Measurements from ENCODE around the gene ZNRF2.
"Not testable (repeated sequence)": the region's sequence is repeated elsewhere in the genome, so short reads cannot be mapped to it uniquely, and the experiment has no call there.

The ZNRF2 gene

DNA sequence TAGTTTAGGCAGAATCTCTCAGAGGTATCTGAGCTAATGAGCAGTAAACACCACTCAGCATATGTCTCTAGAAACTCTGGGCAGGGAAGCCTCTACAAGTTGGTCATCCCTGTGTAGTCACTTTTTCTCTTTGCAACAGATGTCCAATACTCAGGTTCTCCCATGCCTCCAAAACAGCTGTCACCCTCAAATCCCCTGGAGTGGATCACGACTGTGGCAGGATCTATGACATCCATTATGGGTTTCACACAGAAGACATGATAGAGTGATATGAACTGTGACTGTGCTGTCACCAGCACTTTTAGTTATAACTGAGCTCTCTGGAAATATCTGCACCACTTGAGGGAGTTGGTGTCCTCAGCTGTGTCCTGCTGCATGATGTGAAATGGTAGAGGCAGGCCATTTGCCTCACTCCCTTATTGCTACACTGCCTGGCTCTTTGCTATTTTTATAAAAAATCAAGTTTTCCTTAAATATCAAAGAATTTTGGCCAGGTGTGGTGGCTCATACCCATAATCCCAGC is 24.1 kb upstream of the ZNRF2 start:
- DNase-seq (ENCODE audit: low read depth in 2 of 2), result no peak

DNA sequence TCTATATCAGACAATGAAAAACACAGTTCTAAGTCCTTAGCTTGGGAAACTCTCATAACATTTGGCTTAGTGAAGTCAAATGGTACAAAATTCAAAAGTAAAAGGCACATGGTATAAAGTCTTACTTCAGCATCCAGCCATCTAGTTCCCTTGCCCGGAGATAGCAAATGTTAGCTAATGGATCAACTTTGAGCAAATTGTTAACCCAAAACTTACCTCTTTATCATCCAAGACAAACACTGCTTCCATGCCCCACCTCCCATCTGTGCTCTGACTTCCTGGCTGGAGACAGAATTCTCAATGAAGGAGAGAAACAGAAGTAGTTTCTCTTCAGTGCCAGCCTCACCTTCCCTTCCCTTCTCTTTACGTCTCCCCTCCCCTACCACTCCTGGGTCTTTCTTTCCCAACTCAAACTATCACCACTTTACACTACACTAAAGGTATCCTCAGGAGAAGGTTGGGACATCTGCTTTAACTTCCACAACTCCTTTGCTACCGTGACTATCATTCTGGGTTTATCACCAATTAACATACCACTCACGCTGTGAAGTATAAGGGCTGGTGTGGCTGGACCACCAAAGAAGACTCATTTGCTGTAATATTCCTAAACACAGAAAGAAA is 21.2 kb upstream of the ZNRF2 start:
- DNase-seq (ENCODE audit: low read depth in 2 of 2), result no peak

DNA sequence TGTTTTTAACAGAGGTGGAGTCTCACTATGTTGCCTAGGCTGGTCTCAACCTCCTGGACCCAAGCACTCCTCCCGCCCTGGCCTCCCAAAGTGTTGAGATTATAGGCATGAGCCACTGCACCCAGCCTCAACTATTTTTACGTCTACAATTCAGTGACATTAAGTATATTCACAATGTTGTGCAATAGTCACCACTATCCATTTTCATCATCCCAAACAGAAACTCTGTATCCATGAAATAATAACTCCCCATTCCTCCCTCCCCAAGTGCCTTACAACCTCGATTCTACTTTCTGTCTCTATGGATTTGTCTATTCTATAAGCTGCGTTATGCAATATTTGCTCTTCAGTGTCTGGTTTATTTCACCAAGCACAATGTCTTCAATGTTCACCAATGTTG is 20.3 kb upstream of the ZNRF2 start:
- DNase-seq (ENCODE audit: low read depth in 2 of 2), result no peak

DNA sequence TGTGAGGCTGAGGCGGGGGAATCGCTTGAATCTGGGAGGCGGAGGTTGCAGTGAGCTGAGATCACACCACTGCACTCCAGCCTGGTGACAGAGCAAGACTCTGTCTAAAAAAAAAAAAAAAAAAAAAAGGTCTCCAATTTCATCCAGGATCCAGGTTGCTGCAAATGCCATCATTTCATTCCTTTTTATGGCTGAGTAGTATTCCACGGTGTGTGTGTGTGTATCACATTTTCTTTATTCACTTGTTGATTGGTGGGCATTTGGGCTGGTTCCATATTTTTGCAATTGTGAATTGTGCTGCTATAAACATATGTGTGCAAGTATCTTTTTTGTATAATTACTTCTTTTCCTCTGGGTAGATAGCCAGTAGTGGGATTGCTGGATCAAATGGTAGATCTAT is 19.2 kb upstream of the ZNRF2 start:
- DNase-seq (ENCODE audit: low read depth in 2 of 2), result not testable (repeated sequence)

DNA sequence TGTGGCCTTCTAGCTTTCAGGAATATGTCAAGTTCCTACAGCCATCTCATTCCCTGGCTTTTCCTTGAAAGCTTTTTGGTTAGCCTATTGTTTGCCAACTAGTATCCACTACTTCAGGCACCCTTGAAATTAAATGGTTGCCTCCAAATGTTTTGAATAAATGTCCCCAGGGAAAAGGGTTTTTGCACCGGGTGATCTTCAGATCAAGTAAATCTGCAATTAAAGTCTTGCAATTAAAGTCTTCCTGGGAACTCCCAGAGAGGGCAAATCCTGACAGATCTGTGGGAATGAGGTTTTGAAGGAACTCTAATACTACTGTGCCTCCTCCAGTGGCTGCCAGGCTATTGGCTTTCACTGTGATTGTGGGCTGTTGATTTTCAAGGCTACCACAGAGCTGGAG is 17.7 kb upstream of the ZNRF2 start:
- no peak for DNase-seq (ENCODE audit: low read depth in 2 of 2)

DNA sequence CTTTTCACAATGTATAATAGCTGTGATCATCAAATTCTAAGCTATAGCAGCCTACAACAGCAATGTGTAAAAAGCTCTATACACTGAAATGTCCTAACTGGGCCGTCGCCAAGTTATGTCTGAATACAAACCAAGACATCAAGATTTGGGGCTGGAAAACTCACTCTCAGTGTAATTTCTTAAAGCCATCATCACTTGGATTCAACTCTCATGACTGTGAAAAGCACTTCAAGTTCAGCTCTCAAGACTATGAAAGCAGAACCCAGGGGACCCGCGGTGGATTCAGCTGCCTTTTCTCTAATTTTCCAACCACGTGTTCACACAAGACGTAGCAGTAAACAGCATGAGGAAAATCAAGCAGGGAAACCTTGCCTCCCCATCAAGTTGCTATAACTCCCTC is 15.8 kb upstream of the ZNRF2 start:
- no peak for DNase-seq (ENCODE audit: low read depth in 2 of 2)

DNA sequence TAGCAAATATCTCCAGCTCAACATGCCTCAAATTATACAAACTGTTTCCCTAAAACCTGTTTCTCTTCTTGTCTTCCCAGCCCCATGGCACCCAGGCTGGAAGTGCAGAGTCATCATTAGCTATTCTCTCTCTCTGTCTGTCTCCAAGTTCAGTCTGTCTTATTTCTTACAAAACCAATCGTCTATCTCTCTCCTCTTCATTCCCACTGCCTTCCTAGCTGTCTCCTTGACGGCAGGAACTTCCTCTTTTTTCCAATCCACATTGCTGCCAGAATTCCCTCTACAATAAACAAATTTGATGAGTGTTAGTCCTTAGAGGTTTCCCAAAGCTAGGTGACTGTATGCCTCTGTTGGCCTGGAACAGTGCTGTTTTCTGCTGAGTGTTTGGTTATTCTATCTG is 14.9 kb upstream of the ZNRF2 start:
- DNase-seq (ENCODE audit: low read depth in 2 of 2), result no peak

DNA sequence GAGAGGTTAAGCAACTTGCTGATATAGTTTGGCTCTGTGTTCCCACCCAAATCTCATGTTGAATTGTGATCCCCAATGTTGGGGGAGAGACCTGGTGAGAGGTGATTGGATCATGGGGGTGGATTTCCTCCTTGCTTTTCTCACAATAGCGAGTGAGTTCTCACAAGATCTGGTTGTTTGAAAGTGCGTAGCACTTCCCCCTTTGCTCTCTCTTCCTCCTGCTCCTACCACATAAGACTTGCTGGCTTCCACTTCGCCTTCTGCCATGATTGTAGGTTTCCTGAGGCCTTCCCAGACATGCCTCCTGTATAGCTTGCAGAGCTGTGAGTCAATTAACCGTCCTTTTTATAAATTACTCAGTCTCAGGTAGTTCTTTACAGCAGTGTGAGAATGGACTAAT is 13.5 kb upstream of the ZNRF2 start:
- no peak for DNase-seq (ENCODE audit: low read depth in 2 of 2)

DNA sequence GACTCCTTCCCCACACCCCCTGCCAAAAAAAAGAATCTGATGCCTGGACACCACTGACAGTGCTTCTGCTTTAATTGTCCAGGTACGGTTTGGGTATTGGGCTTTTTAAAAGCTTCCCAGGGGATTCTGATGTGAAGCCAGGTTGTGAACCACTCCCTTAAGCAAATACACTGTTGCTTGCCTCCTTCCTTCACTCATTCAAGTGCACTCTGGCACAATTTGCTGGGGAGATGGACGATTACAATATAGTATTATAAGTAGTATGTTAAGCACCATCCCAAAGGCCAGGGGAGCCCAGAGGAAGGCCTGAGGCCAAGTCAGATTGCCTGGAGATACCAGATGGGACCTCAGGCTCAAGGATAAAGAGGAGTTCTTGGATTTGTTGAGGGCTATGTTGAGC is 12.3 kb upstream of the ZNRF2 start:
- no peak for DNase-seq (ENCODE audit: low read depth in 2 of 2)

DNA sequence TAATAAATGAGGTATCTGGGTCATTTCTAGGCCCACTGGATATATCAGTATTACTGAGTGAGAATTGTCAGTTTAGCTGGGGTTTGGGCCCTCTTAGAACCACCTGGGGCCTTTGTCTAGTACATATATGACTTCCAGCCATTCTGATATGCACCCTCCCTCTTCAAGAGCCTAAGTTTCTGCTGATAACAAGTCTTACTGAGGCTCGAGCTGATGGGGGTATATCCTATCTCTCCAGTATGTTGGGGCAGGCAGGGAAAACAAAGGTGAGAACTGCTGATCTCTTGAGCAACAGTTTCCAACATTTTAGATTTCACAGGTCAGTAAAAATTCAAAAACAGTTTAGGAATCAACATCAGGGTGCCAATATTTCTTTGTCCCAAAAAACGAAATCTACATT is 10.8 kb upstream of the ZNRF2 start:
- no peak for DNase-seq (ENCODE audit: low read depth in 2 of 2)

DNA sequence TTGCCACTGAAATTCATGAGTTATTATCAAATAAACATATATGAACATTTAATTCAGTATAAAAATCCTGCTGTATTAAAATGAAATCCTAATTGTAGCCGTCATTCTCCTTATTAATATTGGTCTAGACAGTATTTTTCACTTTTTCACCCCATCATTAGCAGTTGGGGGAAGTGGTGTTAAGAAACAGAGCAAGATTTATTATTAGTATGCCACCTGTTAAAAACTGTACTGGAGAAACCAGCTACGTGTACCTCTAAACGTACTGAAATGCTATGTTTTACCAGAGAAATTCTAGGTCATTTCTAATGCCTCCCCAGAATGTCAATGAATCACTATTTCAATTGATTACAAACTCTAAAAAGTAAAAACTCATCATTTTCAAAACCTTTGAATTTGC is 9.8 kb upstream of the ZNRF2 start:
- no peak for DNase-seq (ENCODE audit: low read depth in 2 of 2)

DNA sequence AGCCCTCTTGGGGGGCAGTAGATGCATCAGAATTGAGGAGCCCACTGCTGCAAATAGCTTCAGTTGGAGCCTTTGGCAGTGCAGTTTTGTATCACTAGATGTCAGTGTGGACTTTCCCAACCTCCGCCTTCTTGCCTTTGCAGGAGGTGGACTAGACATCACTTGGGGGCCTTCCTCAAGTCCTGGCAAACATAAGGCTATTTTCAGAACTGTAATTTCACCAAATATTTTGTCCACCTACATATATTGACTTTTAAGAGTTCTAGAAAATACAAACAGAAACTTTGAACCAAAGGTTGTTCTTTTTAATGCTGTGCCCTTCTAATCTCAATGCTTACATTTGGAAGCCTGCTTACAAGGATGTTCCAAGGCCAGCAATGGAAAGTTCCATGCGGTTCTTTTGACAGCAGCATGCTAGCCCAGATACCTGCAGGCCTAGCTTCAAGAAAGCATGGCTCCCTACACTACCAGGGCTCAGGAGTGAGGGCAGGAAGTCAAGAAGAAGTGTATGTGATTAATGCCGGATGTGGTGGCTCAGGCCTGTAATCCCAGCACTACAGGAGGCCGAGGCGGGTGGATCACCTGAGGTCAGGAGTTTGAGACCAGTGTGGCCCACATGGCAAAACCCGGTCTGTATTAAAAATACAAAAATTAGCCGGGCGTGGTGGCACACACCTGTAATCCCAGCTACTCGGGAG is 8.0 kb upstream of the ZNRF2 start:
- DNase-seq (ENCODE audit: low read depth in 2 of 2), result peak; percentile 20 to 23

DNA sequence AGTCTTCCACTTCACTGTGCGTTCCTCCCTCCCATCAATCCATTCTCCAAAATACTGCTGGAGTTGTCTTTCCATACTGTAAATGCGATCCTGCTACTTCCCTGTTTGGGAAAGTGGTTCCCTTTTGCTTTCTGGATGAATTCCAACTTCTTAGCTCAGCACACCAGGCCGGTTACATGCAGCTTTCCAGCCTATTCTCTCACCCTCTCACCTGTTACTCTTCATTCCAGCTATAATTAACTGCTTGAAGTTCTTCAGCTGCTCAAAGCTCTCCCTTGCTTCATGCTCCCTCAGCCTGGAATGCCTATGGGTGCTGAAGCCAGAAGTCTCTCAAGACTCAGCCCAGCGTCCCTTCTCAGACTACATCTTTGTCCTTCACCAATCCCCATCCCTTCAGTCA is 6.0 kb upstream of the ZNRF2 start:
- DNase-seq (ENCODE audit: low read depth in 2 of 2), result no peak

DNA sequence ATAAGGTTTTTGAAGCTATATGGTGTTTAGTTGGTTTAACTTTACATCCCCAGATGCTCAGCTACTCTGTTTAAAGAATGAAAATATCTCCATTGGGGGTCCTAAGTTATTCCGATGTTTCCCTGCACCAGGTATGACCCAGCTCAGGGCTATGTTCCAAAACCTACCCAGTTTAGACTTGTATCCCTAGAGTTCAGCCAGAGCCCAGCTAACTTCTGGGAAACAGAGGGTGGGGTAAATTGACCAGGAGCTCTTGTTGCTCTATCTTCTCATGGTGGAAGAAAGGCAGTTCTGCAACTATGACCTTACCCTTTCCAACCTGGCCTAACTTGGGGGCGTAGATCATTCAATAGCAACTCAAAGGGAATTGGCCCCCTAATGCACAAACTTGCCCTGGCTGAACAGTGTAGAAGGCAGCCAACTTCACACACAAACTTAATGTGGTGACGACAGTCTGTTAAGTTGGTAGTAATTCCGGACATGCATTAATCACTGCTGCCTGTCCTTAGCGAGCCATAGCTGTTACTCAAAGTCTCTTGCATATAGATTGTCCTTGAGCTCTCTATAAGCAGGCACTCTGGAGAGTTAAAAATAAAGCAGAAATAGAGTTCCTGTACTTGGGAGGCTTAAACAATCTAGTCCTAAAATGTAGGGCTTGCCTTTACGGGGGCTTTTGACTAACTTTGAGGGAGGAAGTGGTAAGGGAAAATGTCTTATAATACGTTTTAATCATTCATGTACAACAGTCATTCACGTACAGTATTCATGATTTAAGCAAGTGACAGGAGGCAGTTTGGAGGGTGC is 5.3 kb upstream of the ZNRF2 start:
- DNase-seq (ENCODE audit: low read depth in 2 of 2), result no peak

DNA sequence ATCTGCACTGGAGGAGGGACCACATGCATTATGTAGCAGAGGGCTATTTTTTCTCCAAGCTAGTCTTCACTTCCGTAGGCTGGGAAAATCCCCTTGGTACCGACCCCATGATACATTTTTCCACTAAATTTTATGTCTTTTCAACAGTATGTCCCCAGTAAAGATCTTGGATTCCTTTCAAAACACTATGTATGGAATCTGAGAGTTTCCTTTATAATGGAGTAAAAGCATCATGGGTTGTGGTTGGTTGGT is 4.8 kb upstream of the ZNRF2 start:
- no peak for DNase-seq (ENCODE audit: low read depth in 2 of 2)

DNA sequence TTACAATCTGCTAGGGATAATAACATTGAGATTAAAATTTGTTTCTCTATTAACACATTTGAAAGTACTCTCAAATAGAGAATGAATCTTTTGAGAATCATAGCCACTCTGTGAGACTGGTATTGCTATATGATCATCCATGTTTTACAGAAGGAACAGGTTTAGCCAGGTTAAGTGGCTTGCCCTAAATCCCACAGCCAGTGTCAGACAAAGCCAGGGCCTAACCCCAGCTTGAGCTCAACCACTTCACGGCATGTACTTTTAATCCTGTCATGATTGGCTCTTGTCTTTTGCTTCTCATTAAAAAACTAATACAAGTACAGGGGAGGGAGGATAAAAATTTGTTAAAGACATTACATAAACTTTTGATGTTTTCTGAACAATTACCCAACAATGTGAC is 3.8 kb upstream of the ZNRF2 start:
- no peak for DNase-seq (ENCODE audit: low read depth in 2 of 2)

DNA sequence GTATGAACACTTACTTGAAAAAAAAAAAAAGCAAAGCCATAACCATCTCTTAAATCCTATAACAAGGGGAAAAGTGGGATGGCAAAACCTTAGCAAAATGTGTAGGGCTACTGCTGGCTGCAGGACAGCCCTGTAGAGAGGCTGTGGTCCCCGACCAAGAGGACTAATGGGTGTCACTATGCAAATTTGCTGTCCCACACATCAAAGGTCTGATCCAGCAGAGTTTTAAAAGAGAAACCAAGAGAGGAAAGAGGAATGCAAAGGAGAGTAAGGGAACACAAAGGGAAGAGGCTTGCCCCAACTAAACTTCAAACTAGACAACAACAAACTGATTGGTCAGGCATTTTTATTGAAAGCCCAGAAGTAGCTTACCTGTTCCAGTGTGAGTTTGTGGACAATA is 3.1 kb upstream of the ZNRF2 start:
- DNase-seq (ENCODE audit: low read depth in 2 of 2), result no peak

DNA sequence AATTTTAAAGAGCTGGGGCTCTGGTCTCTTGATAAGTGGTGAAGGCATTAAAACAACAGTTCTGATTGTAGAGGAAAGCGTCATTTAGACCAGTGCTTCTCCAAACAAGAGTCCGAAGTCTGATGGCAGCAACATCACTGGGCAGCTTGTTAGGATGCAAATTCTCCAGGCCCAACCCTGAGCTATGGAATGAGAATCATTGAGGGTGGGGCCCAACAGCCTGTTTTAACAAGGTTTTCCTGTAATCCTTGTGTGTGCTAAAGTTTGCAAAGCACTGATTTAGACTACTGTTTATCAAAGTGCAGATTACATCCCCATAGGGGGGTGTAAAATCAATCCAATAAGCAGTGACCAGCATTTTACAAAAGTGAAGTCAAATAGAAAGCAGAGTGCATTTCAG is 2.6 kb upstream of the ZNRF2 start:
- DNase-seq (ENCODE audit: low read depth in 2 of 2), result no peak

DNA sequence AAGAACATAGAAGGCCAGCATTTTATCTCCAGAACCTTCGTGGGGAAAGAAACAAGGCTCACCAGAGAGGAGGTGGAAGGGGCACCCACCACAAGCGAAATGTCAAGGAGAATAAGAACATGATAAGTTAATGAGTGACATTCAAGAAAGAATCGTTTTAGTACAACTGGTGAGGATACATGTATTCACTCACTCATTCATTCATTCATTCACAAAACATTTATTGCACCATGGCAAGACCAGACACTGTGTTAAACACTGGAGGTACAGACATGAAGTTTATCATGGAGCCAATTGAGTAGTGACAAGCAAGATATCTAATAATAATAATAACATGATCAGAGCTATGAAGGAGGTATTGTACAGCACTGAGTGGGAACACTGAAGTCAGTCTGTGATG is 1.7 kb upstream of the ZNRF2 start:
- DNase-seq (ENCODE audit: low read depth in 2 of 2), result no peak

DNA sequence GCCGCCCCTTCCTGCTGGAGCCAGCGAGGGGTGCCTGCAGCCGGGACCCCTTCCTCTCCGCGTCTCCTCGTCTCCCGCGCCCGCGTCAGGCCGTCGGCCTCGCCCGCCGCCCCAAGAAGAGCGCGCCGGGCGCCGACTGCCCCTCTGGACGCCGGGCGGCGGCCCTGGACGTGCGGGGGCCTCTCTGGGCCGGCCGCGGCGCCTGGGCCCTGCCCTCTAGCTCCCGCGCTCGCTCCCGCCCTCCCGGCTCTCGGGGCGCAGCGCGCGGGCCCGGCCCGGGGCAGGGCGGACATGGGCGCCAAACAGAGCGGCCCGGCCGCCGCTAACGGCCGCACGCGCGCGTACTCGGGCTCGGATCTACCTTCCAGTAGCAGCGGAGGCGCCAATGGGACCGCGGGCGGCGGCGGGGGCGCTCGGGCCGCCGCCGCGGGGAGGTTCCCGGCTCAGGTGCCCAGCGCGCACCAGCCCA is 704 bp downstream of the ZNRF2 start:
- no peak for DNase-seq (ENCODE audit: low read depth in 2 of 2)

DNA sequence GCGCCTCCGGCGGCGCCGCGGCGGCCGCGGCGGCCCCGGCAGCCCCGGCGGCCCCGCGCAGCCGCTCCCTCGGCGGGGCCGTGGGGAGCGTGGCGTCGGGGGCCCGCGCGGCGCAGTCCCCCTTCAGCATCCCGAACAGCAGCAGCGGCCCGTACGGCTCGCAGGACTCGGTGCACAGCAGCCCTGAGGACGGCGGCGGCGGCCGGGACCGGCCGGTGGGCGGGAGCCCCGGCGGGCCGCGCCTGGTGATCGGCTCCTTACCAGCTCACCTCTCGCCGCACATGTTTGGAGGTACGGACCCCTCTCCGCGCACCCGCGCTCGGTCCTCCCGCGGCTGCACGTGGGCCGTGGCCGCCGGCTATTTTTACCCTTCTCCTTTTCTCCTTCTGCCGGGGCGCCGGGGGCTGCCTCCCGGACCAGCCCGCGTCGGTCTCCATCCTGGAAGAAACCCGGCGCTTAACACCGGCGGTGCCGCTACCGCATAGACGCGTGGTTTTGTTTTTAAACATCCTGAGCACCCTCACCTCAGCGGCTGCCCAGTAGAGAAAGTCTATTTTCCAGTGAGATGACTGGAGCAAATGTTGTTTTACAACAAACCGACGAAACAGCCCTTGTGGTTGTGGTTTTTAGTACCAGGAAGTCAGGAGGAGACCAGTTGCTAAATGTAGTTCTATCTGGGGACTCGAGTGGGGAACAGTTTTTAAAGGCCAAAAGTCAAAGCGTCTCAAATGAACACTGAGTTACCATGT is 1.3 kb downstream of the ZNRF2 start:
- DNase-seq (ENCODE audit: low read depth in 2 of 2), result no peak

DNA sequence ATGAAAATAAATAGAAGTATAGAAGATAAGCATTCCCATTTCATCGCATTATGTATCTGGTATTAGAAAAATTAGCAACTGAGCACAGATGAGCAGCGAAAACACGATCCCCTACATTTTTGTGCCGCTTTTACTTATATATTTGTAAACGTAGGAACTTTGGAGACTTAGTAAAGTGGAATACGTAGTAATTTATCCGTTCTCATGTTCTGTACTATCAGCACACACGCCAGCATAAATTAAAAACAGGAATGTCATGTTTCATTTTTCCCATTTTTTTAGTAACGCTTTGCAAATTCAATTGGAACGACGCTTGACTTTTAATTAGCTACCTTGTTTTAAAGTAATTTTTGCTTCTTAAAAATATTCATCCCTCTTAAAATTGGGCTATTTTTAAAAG is 2.4 kb downstream of the ZNRF2 start:
- DNase-seq (ENCODE audit: low read depth in 2 of 2), result no peak

Measured in fibroblast of skin of left quadriceps (primary cell).